HepG2 (cell line): ENCODE data around the gene EBF4. TPM values are rescaled to one million over a fixed set of nuclear protein-coding genes. Genes with fewer than 3 reads are reported as not detected.

Source experiments
- MATR3 ChIP-seq: sonication (generic); formaldehyde crosslinking; IDR thresholded peaks from 2 replicates; pipeline ENCODE4 v1.4.0; 2020; ENCODE audit warnings: missing genetic modification reagents
- NFE2L2 ChIP-seq: fragments of 150-350 bp; IDR thresholded peaks from 2 replicates; pipeline ENCODE4 v1.6.1; 2014; ENCODE audit warnings: low read length
- NPAS2 ChIP-seq: sonication (generic); formaldehyde crosslinking; IDR thresholded peaks from 2 replicates; pipeline ENCODE4 v1.8.0; 2022; ENCODE audit warnings: mild to moderate bottlenecking, missing genetic modification reagents, borderline replicate concordance
- PRDM10 ChIP-seq: sonication (generic); formaldehyde crosslinking; IDR thresholded peaks from 2 replicates; pipeline ENCODE4 v1.4.0; 2020; ENCODE audit warnings: low read depth, missing genetic modification reagents
- SRSF9 ChIP-seq: fragments of 200-400 bp; formaldehyde crosslinking; IDR thresholded peaks from 2 replicates; pipeline ENCODE4 v1.6.1; 2018; ENCODE audit warnings: borderline replicate concordance, mild to moderate bottlenecking, low read depth, low read length; ENCODE audit not compliant: insufficient read depth, poor library complexity, severe bottlenecking
- ZBTB14 ChIP-seq: sonication (generic); formaldehyde crosslinking; IDR thresholded peaks from 2 replicates; pipeline ENCODE4 v1.4.0; 2020; ENCODE audit warnings: missing genetic modification reagents
- polyA plus RNA-seq, 8 experiments: library from polyadenylated mRNA; depleted of rRNA in 3 of 8; stranded (reverse) in 7 of 8; unstranded in 1 of 8; fragments of >200 nt; fragmentation: Illumina TruSeq in 4 of 8; extraction: Trizol in 4 of 8; gene quantifications; 2 replicates each; pipeline versions ENCODE4 v1.2.1 to v1.2.3, GENCODE V29; 2011 to 2016; ENCODE audit warnings: low read depth in 4 of 8, missing spikeins in 1 of 8, mixed read lengths in 1 of 8; ENCODE audit not compliant: insufficient read depth in 1 of 8
- total RNA-seq, 5 experiments: library from RNA; depleted of rRNA; stranded (reverse); fragments of >200 nt; fragmentation: Illumina TruSeq; extraction: Trizol; gene quantifications; 2 replicates each; pipeline ENCODE4 v1.2.3, GENCODE V29; 2016; ENCODE audit warnings: low read depth in 1 of 5
- TF ChIP-seq, protein P1 (sequence below): IDR thresholded peaks from 2 replicates; pipeline ENCODE4 v1.6.1; 2018; ENCODE audit warnings: missing genetic modification reagents
- TF ChIP-seq, protein P2 (sequence below): sonication (generic); formaldehyde crosslinking; IDR thresholded peaks from 2 replicates; pipeline ENCODE4 v1.4.0; 2020; ENCODE audit warnings: missing genetic modification reagents, borderline replicate concordance
- TF ChIP-seq, protein P3 (sequence below), 2 experiments: fragments of 450-650 bp in 1 of 2; sonication (generic) in 1 of 2; formaldehyde crosslinking in 1 of 2; IDR thresholded peaks; 2 replicates each; pipeline versions ENCODE4 v1.6.1 to v1.8.0; 2016 to 2022; ENCODE audit warnings: antibody characterized with exemption in 1 of 2, mild to moderate bottlenecking in 1 of 2, missing genetic modification reagents in 1 of 2

EBF4 gene
- total and polyA plus RNA-seq, 2 of the 13 experiments (the other 11 are each of a cell fraction or from before 2014, with no cell fraction given), result 0.84 to 2.2 TPM

GRCh38 chr20:2691663-2692035 lies 931 bp upstream of the EBF4 start (continued):
- TF ChIP-seq MATR3 (CRISPR knock-in tag) (no peak), PRDM10 (CRISPR knock-in tag) (no peak), ZBTB14 (CRISPR knock-in tag) (0 out of 2 replicates have a peak, but pooled peaks have one; percentile 9), NFE2L2 (no peak), NPAS2 (CRISPR knock-in tag) (no peak), SRSF9 (no peak)
- TF ChIP-seq, protein P1, sequence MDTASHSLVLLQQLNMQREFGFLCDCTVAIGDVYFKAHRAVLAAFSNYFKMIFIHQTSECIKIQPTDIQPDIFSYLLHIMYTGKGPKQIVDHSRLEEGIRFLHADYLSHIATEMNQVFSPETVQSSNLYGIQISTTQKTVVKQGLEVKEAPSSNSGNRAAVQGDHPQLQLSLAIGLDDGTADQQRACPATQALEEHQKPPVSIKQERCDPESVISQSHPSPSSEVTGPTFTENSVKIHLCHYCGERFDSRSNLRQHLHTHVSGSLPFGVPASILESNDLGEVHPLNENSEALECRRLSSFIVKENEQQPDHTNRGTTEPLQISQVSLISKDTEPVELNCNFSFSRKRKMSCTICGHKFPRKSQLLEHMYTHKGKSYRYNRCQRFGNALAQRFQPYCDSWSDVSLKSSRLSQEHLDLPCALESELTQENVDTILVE (CRISPR knock-in tag), result no peak
- TF ChIP-seq, protein P2, sequence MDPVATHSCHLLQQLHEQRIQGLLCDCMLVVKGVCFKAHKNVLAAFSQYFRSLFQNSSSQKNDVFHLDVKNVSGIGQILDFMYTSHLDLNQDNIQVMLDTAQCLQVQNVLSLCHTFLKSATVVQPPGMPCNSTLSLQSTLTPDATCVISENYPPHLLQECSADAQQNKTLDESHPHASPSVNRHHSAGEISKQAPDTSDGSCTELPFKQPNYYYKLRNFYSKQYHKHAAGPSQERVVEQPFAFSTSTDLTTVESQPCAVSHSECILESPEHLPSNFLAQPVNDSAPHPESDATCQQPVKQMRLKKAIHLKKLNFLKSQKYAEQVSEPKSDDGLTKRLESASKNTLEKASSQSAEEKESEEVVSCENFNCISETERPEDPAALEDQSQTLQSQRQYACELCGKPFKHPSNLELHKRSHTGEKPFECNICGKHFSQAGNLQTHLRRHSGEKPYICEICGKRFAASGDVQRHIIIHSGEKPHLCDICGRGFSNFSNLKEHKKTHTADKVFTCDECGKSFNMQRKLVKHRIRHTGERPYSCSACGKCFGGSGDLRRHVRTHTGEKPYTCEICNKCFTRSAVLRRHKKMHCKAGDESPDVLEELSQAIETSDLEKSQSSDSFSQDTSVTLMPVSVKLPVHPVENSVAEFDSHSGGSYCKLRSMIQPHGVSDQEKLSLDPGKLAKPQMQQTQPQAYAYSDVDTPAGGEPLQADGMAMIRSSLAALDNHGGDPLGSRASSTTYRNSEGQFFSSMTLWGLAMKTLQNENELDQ (CRISPR knock-in tag), result no peak
- TF ChIP-seq, protein P3, sequence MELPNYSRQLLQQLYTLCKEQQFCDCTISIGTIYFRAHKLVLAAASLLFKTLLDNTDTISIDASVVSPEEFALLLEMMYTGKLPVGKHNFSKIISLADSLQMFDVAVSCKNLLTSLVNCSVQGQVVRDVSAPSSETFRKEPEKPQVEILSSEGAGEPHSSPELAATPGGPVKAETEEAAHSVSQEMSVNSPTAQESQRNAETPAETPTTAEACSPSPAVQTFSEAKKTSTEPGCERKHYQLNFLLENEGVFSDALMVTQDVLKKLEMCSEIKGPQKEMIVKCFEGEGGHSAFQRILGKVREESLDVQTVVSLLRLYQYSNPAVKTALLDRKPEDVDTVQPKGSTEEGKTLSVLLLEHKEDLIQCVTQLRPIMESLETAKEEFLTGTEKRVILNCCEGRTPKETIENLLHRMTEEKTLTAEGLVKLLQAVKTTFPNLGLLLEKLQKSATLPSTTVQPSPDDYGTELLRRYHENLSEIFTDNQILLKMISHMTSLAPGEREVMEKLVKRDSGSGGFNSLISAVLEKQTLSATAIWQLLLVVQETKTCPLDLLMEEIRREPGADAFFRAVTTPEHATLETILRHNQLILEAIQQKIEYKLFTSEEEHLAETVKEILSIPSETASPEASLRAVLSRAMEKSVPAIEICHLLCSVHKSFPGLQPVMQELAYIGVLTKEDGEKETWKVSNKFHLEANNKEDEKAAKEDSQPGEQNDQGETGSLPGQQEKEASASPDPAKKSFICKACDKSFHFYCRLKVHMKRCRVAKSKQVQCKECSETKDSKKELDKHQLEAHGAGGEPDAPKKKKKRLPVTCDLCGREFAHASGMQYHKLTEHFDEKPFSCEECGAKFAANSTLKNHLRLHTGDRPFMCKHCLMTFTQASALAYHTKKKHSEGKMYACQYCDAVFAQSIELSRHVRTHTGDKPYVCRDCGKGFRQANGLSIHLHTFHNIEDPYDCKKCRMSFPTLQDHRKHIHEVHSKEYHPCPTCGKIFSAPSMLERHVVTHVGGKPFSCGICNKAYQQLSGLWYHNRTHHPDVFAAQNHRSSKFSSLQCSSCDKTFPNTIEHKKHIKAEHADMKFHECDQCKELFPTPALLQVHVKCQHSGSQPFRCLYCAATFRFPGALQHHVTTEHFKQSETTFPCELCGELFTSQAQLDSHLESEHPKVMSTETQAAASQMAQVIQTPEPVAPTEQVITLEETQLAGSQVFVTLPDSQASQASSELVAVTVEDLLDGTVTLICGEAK (IDR thresholded peaks at IDR 0.05), result no peak
- TF ChIP-seq, protein P3 (CRISPR knock-in tag; IDR thresholded peaks at IDR 0.05), result no peak
